ENCODE results near the gene PHACTR1.
"Not testable (repeated sequence)": the region's sequence is repeated elsewhere in the genome, so short reads cannot be mapped to it uniquely, and the experiment has no call there.

Gene PHACTR1

GRCh38 chr6:12898603-12899002 is 182.0 kb downstream of the PHACTR1 start:
- DNase-seq (ENCODE audit: low read depth, low spot score), result no peak

GRCh38 chr6:12899046-12899833 is 182.7 kb downstream of the PHACTR1 start:
- DNase-seq (ENCODE audit: low read depth, low spot score), result no peak

GRCh38 chr6:12903246-12903645 is 186.7 kb downstream of the PHACTR1 start:
- DNase-seq (ENCODE audit: low read depth, low spot score), result no peak

GRCh38 chr6:12909833-12910232 is 193.3 kb downstream of the PHACTR1 start:
- no peak for DNase-seq (ENCODE audit: low read depth, low spot score)

GRCh38 chr6:12911427-12911826 is 194.9 kb downstream of the PHACTR1 start:
- DNase-seq (ENCODE audit: low read depth, low spot score), result no peak

GRCh38 chr6:12913201-12913600 is 196.6 kb downstream of the PHACTR1 start:
- DNase-seq (ENCODE audit: low read depth, low spot score), result no peak

GRCh38 chr6:12916006-12916405 is 199.4 kb downstream of the PHACTR1 start:
- no peak for DNase-seq (ENCODE audit: low read depth, low spot score)

GRCh38 chr6:12916420-12917136 is 200.0 kb downstream of the PHACTR1 start:
- DNase-seq (ENCODE audit: low read depth, low spot score), result no peak

GRCh38 chr6:12921467-12921866 is 204.9 kb downstream of the PHACTR1 start:
- no peak for DNase-seq (ENCODE audit: low read depth, low spot score)

GRCh38 chr6:12923644-12924235 is 207.2 kb downstream of the PHACTR1 start:
- DNase-seq (ENCODE audit: low read depth, low spot score), result no peak

GRCh38 chr6:12924911-12925310 is 208.3 kb downstream of the PHACTR1 start:
- no peak for DNase-seq (ENCODE audit: low read depth, low spot score)

- DNase-seq (ENCODE audit: low read depth, low spot score), result no peak
Observed at GRCh38 chr6:12927746-12928145, 211.2 kb downstream of the PHACTR1 start.

- DNase-seq (ENCODE audit: low read depth, low spot score), result no peak
Observed at GRCh38 chr6:12929678-12930077, 213.1 kb downstream of the PHACTR1 start.

- DNase-seq (ENCODE audit: low read depth, low spot score), result no peak
Observed at GRCh38 chr6:12931639-12932038, 215.1 kb downstream of the PHACTR1 start.

GRCh38 chr6:12935637-12936036 is 219.1 kb downstream of the PHACTR1 start:
- DNase-seq (ENCODE audit: low read depth, low spot score), result no peak

GRCh38 chr6:12937971-12938370 is 221.4 kb downstream of the PHACTR1 start:
- DNase-seq (ENCODE audit: low read depth, low spot score), result no peak

- no peak for DNase-seq (ENCODE audit: low read depth, low spot score)
Observed at GRCh38 chr6:12939314-12939713, 222.7 kb downstream of the PHACTR1 start.

GRCh38 chr6:12941422-12941821 is 224.9 kb downstream of the PHACTR1 start:
- no peak for DNase-seq (ENCODE audit: low read depth, low spot score)

- DNase-seq (ENCODE audit: low read depth, low spot score), result no peak
Observed at GRCh38 chr6:12943549-12943948, 227.0 kb downstream of the PHACTR1 start.

- no peak for DNase-seq (ENCODE audit: low read depth, low spot score)
Observed at GRCh38 chr6:12944001-12944400, 227.4 kb downstream of the PHACTR1 start.

GRCh38 chr6:12944528-12944927 is 228.0 kb downstream of the PHACTR1 start:
- not testable (repeated sequence) for DNase-seq (ENCODE audit: low read depth, low spot score)

- DNase-seq (ENCODE audit: low read depth, low spot score), result no peak
Observed at GRCh38 chr6:12947151-12947871, 230.7 kb downstream of the PHACTR1 start.
